Vagina (tissue), 2 donors: ENCODE data around the gene ADAMTS19. TPM values are rescaled to one million over a fixed set of nuclear protein-coding genes. Genes with fewer than 3 reads are reported as not detected.
"Not testable (repeated sequence)": the region's sequence is repeated elsewhere in the genome, so short reads cannot be mapped to it uniquely, and the experiment has no call there.

ENCODE experiments used
- DNase-seq, 2 donors: peaks; one replicate each; pipeline ENCODE4 v3.0.0-alpha.2; 2017; ENCODE audit errors: extremely low spot score in 2 of 2
- H3K27ac ChIP-seq: fragments of 200-600 bp; sonication (generic); one replicate; pipeline ENCODE4 v1.5.1; 2019
- H3K27me3 ChIP-seq: fragments of 200-600 bp; sonication (generic); one replicate; pipeline ENCODE4 v1.5.1; 2019
- H3K36me3 ChIP-seq, 2 donors: fragments of 200-600 bp; sonication (generic); one replicate each; pipeline ENCODE4 v1.5.1; 2017 to 2019
- H3K4me1 ChIP-seq: fragments of 200-600 bp; sonication (generic); one replicate; pipeline ENCODE4 v1.5.1; 2019
- H3K4me3 ChIP-seq, 2 donors: fragments of 200-600 bp; sonication (generic); 1 replicate in 1 of 2; 2 replicates in 1 of 2; pipeline ENCODE4 v1.5.1; 2016 to 2019
- H3K9me3 ChIP-seq: fragments of 200-600 bp; sonication (generic); one replicate; pipeline ENCODE4 v1.5.1; 2019
- POLR2A ChIP-seq, 2 donors: fragments of 450-650 bp; IDR thresholded peaks; one replicate each; pipeline ENCODE4 v1.6.1; 2017; ENCODE audit warnings: antibody characterized with exemption in 2 of 2, mild to moderate bottlenecking in 2 of 2, moderate library complexity in 2 of 2
- POLR2AphosphoS5 ChIP-seq, 2 donors: sonication (generic); formaldehyde crosslinking; IDR thresholded peaks; one replicate each; pipeline ENCODE4 v1.9.0; 2017; ENCODE audit warnings: antibody characterized with exemption in 2 of 2, mild to moderate bottlenecking in 2 of 2, low read depth in 1 of 2; ENCODE audit not compliant: insufficient read depth in 1 of 2
- intact Hi-C: fragments of 100-400 bp; cut with DNase I; formaldehyde crosslinking; loops from one replicate; pipeline ENCODE4 v1.15.1; 2023
- total RNA-seq: library from RNA; depleted of rRNA; stranded (reverse); fragments of >200 nt; gene quantifications from one replicate; pipeline ENCODE4 v1.2.3, GENCODE V29; 2016
- TF ChIP-seq, protein P1 (sequence below), 3 experiments: fragments of 450-650 bp in 2 of 3; fragments of 200-600 bp in 1 of 3; sonication (generic) in 1 of 3; IDR thresholded peaks; one replicate each; pipeline ENCODE4 v1.5.1; 2017 to 2019; ENCODE audit warnings: antibody characterized with exemption in 3 of 3, mild to moderate bottlenecking in 2 of 3, moderate library complexity in 2 of 3

ADAMTS19 gene
- total RNA-seq, 1 donor from 2014 or later: 1.7 TPM

DNA sequence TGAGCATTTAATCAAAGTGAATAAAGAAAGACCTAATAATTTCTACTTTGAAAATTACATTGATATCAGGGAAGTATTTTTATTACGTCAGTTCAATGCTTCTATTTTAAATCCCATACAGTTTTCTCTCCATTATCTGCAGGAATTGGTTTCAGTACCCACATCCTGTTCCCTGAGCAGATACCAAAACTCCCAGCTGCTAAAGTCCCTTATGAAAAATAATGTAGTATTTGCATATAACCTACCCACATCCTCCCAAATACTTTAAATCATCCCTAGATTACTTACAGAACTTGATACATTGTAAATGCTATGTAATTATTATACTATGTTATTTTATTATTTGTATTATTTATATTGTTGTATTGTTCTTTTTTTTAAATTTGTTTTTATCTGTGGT, 162.4 kb downstream of the ADAMTS19 start:
- TF ChIP-seq POLR2AphosphoS5 (IDR thresholded peaks at IDR 0.05; ENCODE audit: insufficient read depth in 1 of 2, low read depth in 1 of 2): no peak
- no peak for TF ChIP-seq POLR2A (IDR thresholded peaks at IDR 0.05)
- TF ChIP-seq, protein P1, sequence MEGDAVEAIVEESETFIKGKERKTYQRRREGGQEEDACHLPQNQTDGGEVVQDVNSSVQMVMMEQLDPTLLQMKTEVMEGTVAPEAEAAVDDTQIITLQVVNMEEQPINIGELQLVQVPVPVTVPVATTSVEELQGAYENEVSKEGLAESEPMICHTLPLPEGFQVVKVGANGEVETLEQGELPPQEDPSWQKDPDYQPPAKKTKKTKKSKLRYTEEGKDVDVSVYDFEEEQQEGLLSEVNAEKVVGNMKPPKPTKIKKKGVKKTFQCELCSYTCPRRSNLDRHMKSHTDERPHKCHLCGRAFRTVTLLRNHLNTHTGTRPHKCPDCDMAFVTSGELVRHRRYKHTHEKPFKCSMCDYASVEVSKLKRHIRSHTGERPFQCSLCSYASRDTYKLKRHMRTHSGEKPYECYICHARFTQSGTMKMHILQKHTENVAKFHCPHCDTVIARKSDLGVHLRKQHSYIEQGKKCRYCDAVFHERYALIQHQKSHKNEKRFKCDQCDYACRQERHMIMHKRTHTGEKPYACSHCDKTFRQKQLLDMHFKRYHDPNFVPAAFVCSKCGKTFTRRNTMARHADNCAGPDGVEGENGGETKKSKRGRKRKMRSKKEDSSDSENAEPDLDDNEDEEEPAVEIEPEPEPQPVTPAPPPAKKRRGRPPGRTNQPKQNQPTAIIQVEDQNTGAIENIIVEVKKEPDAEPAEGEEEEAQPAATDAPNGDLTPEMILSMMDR (IDR thresholded peaks at IDR 0.05): no peak
- Histone ChIP-seq H3K27me3 (no peaks in the 10 kb centered on the region), H3K36me3 (no peaks in the 10 kb centered on the region), H3K4me3 (no peak overlapping the region), H3K9me3 (no peaks in the 10 kb centered on the region), H3K4me1 (no peaks in the 10 kb centered on the region), H3K27ac (no peak overlapping the region)
- no peak for DNase-seq
- intact Hi-C loops: no loop called here

DNA sequence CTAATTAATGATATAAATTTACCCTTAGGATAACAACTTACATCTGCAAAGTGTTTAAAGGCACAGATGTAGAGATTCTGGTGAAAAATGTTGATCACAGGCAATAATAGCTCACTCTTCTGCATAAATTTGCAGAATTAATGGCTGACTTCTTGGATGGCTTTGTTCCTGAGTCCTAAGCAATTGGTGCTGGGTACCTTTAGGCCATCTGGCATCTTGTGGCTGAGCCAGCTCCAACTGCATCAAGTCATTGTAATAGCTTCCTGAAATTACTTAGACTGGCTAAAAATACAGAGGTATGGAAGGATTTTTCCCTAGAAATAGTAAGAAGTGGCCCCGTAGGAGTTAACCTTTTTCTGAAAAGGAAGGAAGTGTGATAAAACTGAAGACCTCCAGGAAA, 169.5 kb downstream of the ADAMTS19 start:
- H3K27me3 ChIP-seq: no peaks in the 10 kb centered on the region
- no peak for TF ChIP-seq POLR2AphosphoS5 (IDR thresholded peaks at IDR 0.05; ENCODE audit: insufficient read depth in 1 of 2, low read depth in 1 of 2)
- intact Hi-C loops: no loop called here
- peaks cover 3% of the 10 kb centered on the region for H3K9me3 ChIP-seq
- no peaks in the 10 kb centered on the region for H3K4me1 ChIP-seq
- no peak overlapping the region for H3K4me3 ChIP-seq
- no peaks in the 10 kb centered on the region for H3K36me3 ChIP-seq
- no peak for DNase-seq
- no peak overlapping the region for H3K27ac ChIP-seq

DNA sequence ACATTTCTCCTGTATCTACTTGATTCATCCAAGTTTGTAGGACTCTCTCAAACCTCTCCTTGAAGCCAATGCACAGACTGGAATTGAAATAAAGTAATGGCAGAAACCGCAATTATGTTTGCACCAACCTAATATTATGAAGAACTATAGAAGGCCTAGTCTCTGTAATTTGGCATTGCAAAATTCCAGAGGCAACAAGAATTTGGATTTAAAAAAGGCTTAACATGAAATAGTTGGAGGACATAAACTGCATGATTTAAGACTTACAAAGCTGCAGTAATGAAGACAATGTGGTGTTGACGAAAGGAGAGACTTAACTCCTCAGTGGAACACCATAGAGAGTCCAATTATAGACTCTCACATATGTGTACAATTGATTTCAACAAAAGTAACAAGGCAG, 170.0 kb downstream of the ADAMTS19 start:
- Histone ChIP-seq H3K9me3 (peaks cover 3% of the 10 kb centered on the region), H3K4me3 (no peak overlapping the region), H3K36me3 (no peaks in the 10 kb centered on the region), H3K4me1 (no peaks in the 10 kb centered on the region), H3K27me3 (no peaks in the 10 kb centered on the region), H3K27ac (no peak overlapping the region)
- intact Hi-C loops: no loop called here
- TF ChIP-seq POLR2A (IDR thresholded peaks at IDR 0.05) (no peak), POLR2AphosphoS5 (IDR thresholded peaks at IDR 0.05; ENCODE audit: insufficient read depth in 1 of 2, low read depth in 1 of 2) (no peak)
- TF ChIP-seq, protein P1 (IDR thresholded peaks at IDR 0.05): no peak
- no peak for DNase-seq

DNA sequence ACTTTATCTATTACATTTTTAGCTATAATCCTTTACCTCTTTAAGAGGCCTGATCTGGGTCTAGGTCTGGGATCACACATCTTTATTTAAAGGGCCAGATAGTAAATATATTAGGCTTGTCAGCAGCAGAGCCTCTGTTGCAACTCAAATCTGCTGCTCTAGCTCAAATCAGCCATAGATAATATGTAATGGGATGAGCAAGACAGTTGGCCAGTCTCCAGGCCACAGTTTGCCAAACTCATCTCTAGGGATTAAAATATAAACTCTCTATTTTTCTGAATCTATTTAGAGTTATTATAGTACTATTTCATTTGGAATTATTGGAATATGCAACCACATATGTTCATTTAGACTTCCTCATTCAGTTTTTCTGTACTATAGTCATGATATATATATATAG, 171.9 kb downstream of the ADAMTS19 start:
- no peaks in the 10 kb centered on the region for H3K27me3 ChIP-seq
- no peak for DNase-seq
- no peaks in the 10 kb centered on the region for H3K36me3 ChIP-seq
- TF ChIP-seq, protein P1 (IDR thresholded peaks at IDR 0.05): no peak
- TF ChIP-seq POLR2A (IDR thresholded peaks at IDR 0.05) (no peak), POLR2AphosphoS5 (IDR thresholded peaks at IDR 0.05; ENCODE audit: insufficient read depth in 1 of 2, low read depth in 1 of 2) (no peak)
- no peak overlapping the region for H3K4me3 ChIP-seq
- no peak overlapping the region for H3K27ac ChIP-seq
- H3K4me1 ChIP-seq: no peaks in the 10 kb centered on the region
- H3K9me3 ChIP-seq: peaks cover 3% of the 10 kb centered on the region
- intact Hi-C loops: no loop called here

DNA sequence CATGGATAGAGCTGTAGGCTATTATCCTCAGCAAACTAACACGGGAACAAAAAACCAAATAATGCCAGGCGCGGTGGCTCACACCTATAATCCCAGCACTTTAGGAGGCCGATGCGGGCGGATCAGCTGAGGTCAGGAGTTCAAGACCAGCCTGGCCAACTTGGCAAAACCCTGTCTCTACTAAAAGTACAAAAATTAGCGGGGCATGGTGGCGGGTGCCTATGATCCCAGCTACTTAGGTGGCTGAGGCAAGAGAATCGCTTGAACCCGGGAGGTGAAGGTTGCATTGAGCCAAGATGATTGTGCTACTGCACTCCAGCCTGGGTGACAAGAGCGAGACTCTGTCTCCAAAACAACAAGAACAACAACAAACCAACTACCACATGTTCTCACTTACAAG, 177.4 kb downstream of the ADAMTS19 start:
- H3K36me3 ChIP-seq, DNase-seq, H3K4me1 ChIP-seq, intact Hi-C loops, H3K9me3 ChIP-seq, H3K4me3 ChIP-seq, H3K27me3 ChIP-seq, H3K27ac ChIP-seq: not testable (repeated sequence)

DNA sequence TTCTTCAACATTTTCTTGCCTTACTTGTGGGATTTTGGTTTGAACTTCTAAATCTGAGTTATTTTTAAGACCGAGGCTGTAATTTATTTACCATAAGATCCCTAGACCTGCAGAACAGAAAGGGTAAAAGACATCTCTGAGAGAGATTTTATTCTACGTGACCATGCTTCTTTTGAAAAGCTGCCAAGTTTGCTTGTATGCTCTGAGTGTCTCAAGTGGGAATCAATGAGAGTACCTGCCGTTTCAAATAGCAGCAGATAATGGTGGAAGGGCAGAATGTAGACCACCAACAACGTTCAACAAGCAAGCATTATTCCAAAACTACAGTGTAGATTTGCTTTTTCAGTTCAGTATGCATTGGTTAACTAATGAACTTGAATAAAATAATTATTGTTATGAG, 179.2 kb downstream of the ADAMTS19 start:
- no peaks in the 10 kb centered on the region for H3K36me3 ChIP-seq
- no peak overlapping the region for H3K27ac ChIP-seq
- H3K9me3 ChIP-seq: no peaks in the 10 kb centered on the region
- H3K4me1 ChIP-seq: no peaks in the 10 kb centered on the region
- no peak overlapping the region for H3K4me3 ChIP-seq
- TF ChIP-seq, protein P1 (IDR thresholded peaks at IDR 0.05): no peak
- no peak for TF ChIP-seq POLR2A (IDR thresholded peaks at IDR 0.05)
- TF ChIP-seq POLR2AphosphoS5 (IDR thresholded peaks at IDR 0.05; ENCODE audit: insufficient read depth in 1 of 2, low read depth in 1 of 2): no peak
- no peaks in the 10 kb centered on the region for H3K27me3 ChIP-seq
- intact Hi-C loops: no loop called here
- no peak for DNase-seq
